Mesodermal cell (in vitro differentiated cells): ENCODE measurements around the gene CREBBP.

Experiments used
- H3K27ac ChIP-seq: 2 replicates; pipeline ENCODE4 v1.7.0; 2013; ENCODE audit warnings: mild to moderate bottlenecking, low read depth, low read length, moderate library complexity; ENCODE audit not compliant: severe bottlenecking
- H3K36me3 ChIP-seq: 2 replicates; pipeline ENCODE4 v1.7.1; 2013; ENCODE audit warnings: mild to moderate bottlenecking, low read length, moderate library complexity; ENCODE audit not compliant: control insufficient read depth, insufficient read depth
- H3K4me1 ChIP-seq: one replicate; pipeline ENCODE4 v1.7.1; 2013; ENCODE audit warnings: mild to moderate bottlenecking, low read length; ENCODE audit not compliant: insufficient read depth, control insufficient read depth, poor library complexity, severe bottlenecking
- H3K4me3 ChIP-seq: 2 replicates; pipeline ENCODE4 v1.7.0; 2013; ENCODE audit warnings: low read length, control low read depth, mild to moderate bottlenecking; ENCODE audit not compliant: insufficient read depth, poor library complexity, severe bottlenecking; ENCODE audit errors: extremely low read depth
- H3K9me3 ChIP-seq: 2 replicates; pipeline ENCODE4 v1.7.1; 2013; ENCODE audit warnings: mild to moderate bottlenecking, low read length, moderate library complexity; ENCODE audit not compliant: control insufficient read depth
- WGBS, 2 experiments: methylation state at CpG; one replicate each; pipeline ENCODE4 v1.1.5; 2013; ENCODE audit warnings: missing lambda C conversion rate in 2 of 2; ENCODE audit not compliant: insufficient coverage in 2 of 2; 5-methylcytosine and 5-hydroxymethylcytosine counted together

The CREBBP gene

GRCh38 chr16:3791701-3792100 lies 88.8 kb downstream of the CREBBP start:
- no peak overlapping the region for H3K4me3 ChIP-seq
- peaks cover 70% of the 10 kb centered on the region for H3K36me3 ChIP-seq
- H3K4me1 ChIP-seq = no peaks in the 10 kb centered on the region
- no peak overlapping the region for H3K27ac ChIP-seq
- H3K9me3 ChIP-seq = no peaks in the 10 kb centered on the region
- 95 to 96% methylated on average over 7 to 8 of the region's 8 CpGs for WGBS, 2 experiments

- no peak overlapping the region for H3K27ac ChIP-seq
- no peaks in the 10 kb centered on the region for H3K4me1 ChIP-seq
- no peak overlapping the region for H3K4me3 ChIP-seq
- WGBS, 2 experiments = 95 to 97% methylated on average over 4 to 6 of the region's 8 CpGs
- peaks cover 62% of the 10 kb centered on the region for H3K36me3 ChIP-seq
- no peaks in the 10 kb centered on the region for H3K9me3 ChIP-seq
Observed at GRCh38 chr16:3789375-3790099, 91.0 kb downstream of the CREBBP start.

GRCh38 chr16:3788711-3789374 lies 91.7 kb downstream of the CREBBP start:
- 92 to 93% methylated on average over 9 of the region's 9 CpGs for WGBS, 2 experiments
- peaks cover 62% of the 10 kb centered on the region for H3K36me3 ChIP-seq

DNA sequence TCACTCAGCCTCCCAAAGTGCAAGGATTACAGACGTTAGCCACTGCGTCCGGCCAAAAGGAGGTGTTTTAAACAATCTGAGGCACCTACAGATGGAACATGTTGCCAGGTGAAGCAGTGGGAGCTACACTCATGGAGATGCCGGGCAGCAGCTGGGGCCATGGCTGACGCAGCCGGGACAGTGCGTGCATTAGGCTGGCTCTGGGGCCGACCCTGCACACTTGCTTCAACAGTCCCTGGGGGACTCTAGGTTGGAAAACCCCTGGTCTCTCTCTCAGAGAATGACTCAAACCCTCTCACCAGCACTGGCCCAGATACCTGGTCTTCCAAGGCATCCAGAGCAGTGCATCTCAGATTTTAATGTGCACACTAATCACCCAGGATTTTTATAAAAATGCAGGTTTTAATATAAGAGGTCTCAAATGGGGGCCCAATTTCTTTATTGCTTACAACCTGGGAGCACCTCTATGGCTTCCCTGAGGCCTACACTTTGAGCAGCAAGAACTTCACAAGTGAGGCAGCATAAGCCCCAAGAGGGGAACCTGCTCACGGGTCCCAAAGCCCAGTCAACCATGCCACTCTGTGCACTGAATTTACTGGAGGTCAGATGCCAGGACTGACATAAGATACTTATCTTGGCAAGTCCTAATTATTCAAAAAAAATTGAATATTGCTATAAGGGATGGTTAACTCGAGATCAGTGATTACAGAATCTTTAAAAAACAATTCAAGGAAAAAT lies 92.4 kb downstream of the CREBBP start:
- Histone ChIP-seq H3K4me3 (no peak overlapping the region), H3K36me3 (peaks cover 58% of the 10 kb centered on the region), H3K9me3 (no peaks in the 10 kb centered on the region), H3K27ac (no peak overlapping the region), H3K4me1 (no peaks in the 10 kb centered on the region)
- WGBS, 2 experiments = 93 to 97% methylated on average over 9 of the region's 10 CpGs

More at GRCh38 chr16:3788711-3789374, 91.7 kb downstream of the CREBBP start:
- Histone ChIP-seq H3K27ac (no peak overlapping the region), H3K4me1 (no peaks in the 10 kb centered on the region), H3K9me3 (no peaks in the 10 kb centered on the region), H3K4me3 (no peak overlapping the region)

GRCh38 chr16:3785413-3785812 lies 95.1 kb downstream of the CREBBP start:
- Histone ChIP-seq H3K4me1 (no peaks in the 10 kb centered on the region), H3K4me3 (no peak overlapping the region), H3K36me3 (peaks cover 55% of the 10 kb centered on the region), H3K27ac (no peak overlapping the region), H3K9me3 (no peaks in the 10 kb centered on the region)
- whole genome bisulfite sequencing, 2 experiments = 91 to 99% methylated on average over 11 to 12 of the region's 12 CpGs

- Histone ChIP-seq H3K9me3 (no peaks in the 10 kb centered on the region), H3K36me3 (peaks cover 59% of the 10 kb centered on the region), H3K27ac (no peak overlapping the region), H3K4me1 (no peaks in the 10 kb centered on the region), H3K4me3 (no peak overlapping the region)
- WGBS, 2 experiments = 100% methylated on average over 2 to 3 of the region's 3 CpGs
Observed at GRCh38 chr16:3783516-3783915, 97.0 kb downstream of the CREBBP start.

DNA sequence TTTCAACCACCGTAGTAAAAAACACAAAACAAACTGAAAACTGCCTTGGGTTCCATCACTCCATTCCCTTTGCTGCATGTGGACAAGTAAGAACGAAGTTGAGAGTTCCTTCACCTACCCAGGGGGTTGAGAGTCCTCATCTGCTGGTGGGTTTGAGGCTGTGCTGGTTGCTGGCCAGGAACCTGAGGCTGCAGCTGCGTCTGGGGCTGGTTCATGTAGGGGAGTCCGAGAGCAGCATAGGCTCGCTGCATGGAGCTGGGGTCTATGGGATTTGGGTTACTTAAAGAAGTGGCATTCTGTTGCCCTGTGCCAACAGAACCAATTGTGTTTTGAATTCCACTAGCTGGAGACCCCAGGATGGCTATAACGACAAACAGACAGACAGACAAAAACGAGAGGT lies 97.9 kb downstream of the CREBBP start:
- WGBS, 2 experiments = 100% methylated on average over 1 to 4 of the region's 7 CpGs

DNA sequence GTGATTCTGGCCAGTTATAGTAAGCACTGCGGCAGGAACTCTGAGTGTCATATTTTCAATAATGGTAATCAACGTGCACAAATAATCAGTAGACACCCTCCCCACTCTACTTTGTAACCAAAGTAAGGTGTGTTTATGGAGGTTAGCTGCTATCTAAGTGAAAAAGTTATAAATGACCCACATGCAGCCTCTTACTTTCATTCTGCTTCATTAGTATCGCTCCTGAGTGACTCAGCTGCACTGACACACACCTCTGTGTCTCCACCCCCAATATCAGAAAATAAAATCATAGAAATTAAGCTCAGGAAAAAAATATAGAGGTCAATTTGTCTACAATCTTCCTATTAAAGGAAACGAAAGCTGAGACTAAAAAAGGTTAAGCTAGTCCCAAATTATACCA lies 99.1 kb downstream of the CREBBP start:
- no peaks in the 10 kb centered on the region for H3K9me3 ChIP-seq
- no peaks in the 10 kb centered on the region for H3K4me1 ChIP-seq
- no CpG with 5 or more reads among the region's 4 CpGs for WGBS, 2 experiments
- no peak overlapping the region for H3K4me3 ChIP-seq
- H3K36me3 ChIP-seq = peaks cover 59% of the 10 kb centered on the region
- H3K27ac ChIP-seq = no peak overlapping the region

More for the DNA sequence above, 97.9 kb downstream of the CREBBP start:
- Histone ChIP-seq H3K4me3 (no peak overlapping the region), H3K4me1 (no peaks in the 10 kb centered on the region), H3K36me3 (peaks cover 60% of the 10 kb centered on the region), H3K27ac (no peak overlapping the region), H3K9me3 (no peaks in the 10 kb centered on the region)

GRCh38 chr16:3780570-3780969 lies 99.9 kb downstream of the CREBBP start:
- WGBS, 2 experiments = 87 to 95% methylated on average over 4 to 5 of the region's 6 CpGs
- no peaks in the 10 kb centered on the region for H3K4me1 ChIP-seq
- H3K27ac ChIP-seq = no peak overlapping the region
- no peak overlapping the region for H3K4me3 ChIP-seq
- H3K9me3 ChIP-seq = no peaks in the 10 kb centered on the region
- H3K36me3 ChIP-seq = peaks cover 68% of the 10 kb centered on the region

GRCh38 chr16:3776316-3776715 lies 104.2 kb downstream of the CREBBP start:
- Histone ChIP-seq H3K9me3 (no peaks in the 10 kb centered on the region), H3K4me1 (no peaks in the 10 kb centered on the region), H3K36me3 (peaks cover 95% of the 10 kb centered on the region), H3K27ac (no peak overlapping the region), H3K4me3 (no peak overlapping the region)
- 95 to 99% methylated on average over 2 to 4 of the region's 4 CpGs for WGBS, 2 experiments
